Eye (tissue), 1 donor: ENCODE measurements around the gene IL21R.
"Not testable (repeated sequence)": the region's sequence is repeated elsewhere in the genome, so short reads cannot be mapped to it uniquely, and the experiment has no call there.

Experiments used
- DNase-seq: peaks from one replicate; pipeline ENCODE4 v3.0.0-alpha.2; 2015

The IL21R gene

DNA sequence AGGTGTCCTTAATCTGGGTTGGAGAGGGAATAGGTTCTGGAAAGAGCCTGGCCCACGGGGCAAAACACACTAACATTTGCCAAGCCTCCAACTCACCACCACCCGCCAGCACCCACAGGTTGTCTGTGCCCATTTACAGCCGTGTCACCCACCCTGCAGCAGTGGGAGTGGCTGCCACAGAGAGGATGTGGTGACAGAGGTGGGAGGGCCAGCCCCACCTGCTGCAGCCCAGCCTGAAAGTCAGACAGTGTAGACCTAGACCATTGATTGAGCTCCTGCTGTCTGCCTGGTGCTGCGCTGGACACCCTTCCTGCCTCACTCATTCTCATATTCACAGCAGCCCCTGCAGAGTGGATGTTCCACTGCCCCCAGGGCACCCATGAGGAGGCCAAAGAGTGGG is 44.7 kb downstream of the IL21R start:
- no peak for DNase-seq

DNA sequence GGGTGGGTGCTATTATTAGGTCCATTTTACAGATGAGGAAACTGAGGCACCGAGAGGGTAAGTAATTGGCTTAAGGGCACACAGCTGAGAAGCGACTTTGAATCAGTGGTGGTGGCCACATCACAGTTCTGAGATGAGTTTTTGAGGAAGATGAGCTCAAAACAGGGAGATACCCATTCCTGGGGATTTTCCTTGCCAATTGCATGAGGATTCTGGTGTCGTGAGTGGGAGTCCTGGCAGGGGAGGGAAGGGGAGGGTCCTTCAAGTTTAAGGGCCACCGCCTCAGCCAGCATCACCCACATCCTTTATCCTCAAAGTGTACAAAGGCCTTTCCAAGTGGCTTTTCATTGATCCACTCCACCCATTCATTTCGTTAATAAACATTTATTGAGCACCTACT is 45.3 kb downstream of the IL21R start:
- DNase-seq: no peak

DNA sequence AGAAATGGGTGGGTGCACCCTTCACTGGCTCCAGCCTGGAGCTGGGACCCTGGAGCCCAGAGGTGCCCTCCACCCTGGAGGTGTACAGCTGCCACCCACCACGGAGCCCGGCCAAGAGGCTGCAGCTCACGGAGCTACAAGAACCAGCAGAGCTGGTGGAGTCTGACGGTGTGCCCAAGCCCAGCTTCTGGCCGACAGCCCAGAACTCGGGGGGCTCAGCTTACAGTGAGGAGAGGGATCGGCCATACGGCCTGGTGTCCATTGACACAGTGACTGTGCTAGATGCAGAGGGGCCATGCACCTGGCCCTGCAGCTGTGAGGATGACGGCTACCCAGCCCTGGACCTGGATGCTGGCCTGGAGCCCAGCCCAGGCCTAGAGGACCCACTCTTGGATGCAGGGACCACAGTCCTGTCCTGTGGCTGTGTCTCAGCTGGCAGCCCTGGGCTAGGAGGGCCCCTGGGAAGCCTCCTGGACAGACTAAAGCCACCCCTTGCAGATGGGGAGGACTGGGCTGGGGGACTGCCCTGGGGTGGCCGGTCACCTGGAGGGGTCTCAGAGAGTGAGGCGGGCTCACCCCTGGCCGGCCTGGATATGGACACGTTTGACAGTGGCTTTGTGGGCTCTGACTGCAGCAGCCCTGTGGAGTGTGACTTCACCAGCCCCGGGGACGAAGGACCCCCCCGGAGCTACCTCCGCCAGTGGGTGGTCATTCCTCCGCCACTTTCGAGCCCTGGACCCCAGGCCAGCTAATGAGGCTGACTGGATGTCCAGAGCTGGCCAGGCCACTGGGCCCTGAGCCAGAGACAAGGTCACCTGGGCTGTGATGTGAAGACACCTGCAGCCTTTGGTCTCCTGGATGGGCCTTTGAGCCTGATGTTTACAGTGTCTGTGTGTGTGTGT is 46.8 kb downstream of the IL21R start:
- peak; percentile 16 for DNase-seq

DNA sequence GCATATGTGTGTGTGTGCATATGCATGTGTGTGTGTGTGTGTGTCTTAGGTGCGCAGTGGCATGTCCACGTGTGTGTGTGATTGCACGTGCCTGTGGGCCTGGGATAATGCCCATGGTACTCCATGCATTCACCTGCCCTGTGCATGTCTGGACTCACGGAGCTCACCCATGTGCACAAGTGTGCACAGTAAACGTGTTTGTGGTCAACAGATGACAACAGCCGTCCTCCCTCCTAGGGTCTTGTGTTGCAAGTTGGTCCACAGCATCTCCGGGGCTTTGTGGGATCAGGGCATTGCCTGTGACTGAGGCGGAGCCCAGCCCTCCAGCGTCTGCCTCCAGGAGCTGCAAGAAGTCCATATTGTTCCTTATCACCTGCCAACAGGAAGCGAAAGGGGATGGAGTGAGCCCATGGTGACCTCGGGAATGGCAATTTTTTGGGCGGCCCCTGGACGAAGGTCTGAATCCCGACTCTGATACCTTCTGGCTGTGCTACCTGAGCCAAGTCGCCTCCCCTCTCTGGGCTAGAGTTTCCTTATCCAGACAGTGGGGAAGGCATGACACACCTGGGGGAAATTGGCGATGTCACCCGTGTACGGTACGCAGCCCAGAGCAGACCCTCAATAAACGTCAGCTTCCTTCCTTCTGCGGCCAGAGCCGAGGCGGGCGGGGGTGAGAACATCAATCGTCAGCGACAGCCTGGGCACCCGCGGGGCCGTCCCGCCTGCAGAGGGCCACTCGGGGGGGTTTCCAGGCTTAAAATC is 47.6 kb downstream of the IL21R start:
- no peak for DNase-seq

GRCh38 chr16:27450196-27450549 is 48.2 kb downstream of the IL21R start:
- no peak for DNase-seq

- DNase-seq: no peak
These were observed 50.9 kb downstream of the IL21R start for GRCh38 chr16:27452569-27453493.

GRCh38 chr16:27453494-27453825 is 51.5 kb downstream of the IL21R start:
- DNase-seq: no peak

DNA sequence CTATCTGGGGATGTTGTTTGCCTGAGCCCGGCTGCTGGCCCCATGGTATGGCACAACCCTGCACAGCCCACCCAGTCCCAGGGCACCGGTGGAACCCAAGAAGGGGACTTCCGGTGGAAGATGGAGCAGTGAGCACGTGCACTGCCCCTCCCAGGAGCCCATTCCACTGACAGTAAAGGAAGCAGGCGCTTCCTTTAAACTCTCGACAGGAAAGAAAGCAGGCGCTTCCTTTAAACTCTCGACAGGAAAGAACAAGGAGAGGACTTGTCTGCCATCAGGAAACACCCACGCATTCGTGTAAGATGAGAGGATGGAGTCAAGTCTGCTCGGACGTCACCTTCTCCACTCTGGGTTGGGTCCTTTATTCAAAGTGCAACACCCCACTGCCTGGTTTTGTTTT is 53.7 kb downstream of the IL21R start:
- no peak for DNase-seq

GRCh38 chr16:27457605-27457900 is 55.6 kb downstream of the IL21R start:
- DNase-seq: not testable (repeated sequence)

DNA sequence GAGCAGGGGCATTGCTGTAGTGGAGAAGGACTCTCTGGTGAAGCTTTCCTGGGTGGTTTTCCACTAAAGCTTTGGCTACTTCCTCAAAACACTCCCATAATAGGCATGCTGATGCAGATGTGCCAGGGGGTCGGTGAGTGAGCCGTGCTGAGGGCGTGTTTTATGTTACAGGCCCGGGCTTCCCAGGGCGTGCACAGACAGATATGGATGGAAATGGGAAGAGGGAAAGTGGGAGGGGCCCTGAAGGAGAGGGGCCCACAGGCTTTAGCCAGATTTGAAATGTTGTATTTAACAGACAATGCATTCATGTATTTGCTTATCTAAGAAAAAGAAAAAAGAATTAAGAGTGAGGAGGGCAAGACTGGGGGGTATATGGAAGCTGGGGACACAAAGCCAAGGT is 56.3 kb downstream of the IL21R start:
- DNase-seq: peak; percentile 27

DNA sequence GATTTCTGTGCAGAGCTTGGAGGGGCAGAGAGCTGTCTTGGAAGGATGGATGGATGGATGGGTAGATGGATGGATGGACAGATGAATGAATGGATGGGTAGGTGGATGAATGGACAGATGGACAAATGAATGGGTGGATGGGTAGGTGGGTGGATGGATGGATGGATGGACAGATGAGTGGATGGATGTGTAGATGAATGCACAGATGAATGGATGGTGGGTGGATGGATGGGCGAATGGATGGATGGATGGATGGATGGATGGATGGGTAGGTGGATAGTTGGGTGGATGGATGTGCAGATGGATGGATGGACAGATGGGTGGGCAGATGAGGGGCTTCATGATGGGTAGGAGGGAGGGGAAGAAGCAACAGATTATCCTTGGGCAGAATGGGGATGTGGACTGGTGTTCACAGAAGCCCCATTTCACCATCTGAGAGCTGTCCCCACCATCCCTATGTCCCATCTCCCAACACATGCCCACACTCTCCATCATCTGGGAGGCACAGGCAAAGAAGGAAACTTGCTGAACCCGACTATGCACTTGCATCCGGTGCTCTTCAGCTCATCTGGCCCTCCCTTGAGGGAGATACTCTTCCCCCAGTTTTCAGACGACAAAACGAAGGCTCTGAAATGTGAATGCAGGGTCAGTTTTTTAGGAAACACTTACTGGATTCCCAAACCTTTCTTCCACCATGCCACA is 57.2 kb downstream of the IL21R start:
- no peak for DNase-seq

DNA sequence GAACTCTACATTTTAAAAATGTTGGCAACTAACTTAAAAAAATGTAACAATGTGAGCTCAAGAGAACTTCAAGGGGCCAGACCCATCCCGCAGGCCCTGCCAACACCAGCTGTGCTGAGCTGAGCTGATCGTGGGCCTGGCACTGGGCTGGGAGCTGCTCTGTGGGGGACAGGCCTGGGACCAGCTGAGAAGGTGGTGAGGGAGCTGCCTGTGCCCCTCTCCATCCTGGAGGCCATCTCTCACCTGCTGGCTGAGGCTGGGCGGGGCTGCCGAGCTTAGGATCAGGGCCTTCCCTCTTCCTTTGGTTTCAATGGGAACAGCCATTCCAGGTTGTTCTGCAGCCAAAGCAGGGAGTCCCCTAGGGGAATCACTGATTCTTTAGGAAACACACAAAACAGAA is 58.2 kb downstream of the IL21R start:
- no peak for DNase-seq

- no peak for DNase-seq
These were observed 58.9 kb downstream of the IL21R start for GRCh38 chr16:27460663-27461482.

DNA sequence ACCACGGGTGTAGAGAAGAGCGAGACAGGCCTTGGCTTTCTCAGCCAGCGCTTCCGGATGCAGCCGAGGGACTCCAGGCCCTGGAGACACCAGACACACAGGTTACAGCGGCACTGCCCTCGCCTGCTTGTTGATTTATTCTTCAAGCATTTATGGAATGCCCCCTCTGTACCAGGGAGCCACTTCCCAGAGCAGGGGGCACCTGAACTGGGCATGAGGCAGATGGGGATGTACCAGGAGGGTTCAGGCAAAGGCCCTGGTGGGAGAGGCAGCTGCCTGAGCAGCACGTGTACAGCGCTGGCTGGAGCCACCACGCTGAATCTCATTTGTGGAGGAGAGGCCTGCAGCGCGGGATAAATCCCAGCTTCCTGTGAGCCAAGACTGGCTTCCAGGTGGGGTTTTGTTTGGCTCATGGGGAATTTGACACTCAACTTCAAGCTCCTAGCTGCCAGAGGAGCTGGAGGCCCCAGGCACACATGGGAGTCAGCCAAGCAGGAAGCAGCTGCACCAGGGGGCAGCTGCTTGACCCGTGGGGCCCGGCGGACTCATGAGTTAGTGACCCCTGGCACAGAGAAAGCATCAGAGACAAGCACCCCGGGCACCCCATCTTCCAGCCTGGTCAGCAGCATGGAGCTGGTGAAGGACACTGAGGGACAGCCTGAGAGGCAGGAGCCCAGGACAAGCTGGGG is 59.7 kb downstream of the IL21R start:
- no peak for DNase-seq

GRCh38 chr16:27462200-27462845 is 60.3 kb downstream of the IL21R start:
- no peak for DNase-seq

DNA sequence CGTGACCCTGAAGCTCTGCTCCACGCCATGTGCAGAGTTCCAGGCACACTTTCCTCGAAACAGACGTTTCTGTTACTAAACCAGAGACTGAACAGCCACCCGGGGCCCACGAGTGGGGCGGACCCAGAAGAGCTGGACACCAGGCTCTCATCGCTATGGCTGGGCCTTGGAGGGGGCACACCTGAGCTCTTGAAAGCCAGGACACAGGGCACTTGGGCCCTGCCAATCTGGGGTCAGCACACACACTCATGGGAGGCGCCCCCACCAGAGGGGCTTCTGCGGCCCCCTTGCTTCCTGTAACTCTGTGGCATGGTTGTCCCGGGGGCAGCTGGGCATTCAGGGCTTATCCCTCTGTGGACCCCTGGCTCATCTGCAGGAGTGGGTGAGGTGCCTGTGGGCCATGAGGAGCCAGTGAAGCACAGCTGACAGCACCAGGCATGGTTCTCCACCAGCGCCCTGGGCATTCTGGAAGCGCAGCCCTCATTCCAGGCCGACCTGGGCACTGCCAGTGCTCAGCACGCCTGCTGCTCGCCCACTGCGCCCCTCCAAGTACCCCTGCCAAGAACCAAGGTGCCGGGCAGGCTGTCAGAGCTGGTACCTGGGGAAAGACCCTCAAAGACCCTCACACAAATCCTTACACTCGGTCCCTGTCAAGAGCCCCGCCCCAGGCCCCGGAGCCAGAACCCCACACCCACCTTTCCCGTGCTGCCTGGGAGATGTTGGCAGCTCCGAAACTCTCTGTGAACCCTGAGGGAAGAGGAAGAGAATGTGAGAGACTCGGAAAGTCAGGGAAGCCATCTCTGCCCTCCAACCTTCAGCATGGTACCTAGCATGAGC is 61.1 kb downstream of the IL21R start:
- DNase-seq: no peak

DNA sequence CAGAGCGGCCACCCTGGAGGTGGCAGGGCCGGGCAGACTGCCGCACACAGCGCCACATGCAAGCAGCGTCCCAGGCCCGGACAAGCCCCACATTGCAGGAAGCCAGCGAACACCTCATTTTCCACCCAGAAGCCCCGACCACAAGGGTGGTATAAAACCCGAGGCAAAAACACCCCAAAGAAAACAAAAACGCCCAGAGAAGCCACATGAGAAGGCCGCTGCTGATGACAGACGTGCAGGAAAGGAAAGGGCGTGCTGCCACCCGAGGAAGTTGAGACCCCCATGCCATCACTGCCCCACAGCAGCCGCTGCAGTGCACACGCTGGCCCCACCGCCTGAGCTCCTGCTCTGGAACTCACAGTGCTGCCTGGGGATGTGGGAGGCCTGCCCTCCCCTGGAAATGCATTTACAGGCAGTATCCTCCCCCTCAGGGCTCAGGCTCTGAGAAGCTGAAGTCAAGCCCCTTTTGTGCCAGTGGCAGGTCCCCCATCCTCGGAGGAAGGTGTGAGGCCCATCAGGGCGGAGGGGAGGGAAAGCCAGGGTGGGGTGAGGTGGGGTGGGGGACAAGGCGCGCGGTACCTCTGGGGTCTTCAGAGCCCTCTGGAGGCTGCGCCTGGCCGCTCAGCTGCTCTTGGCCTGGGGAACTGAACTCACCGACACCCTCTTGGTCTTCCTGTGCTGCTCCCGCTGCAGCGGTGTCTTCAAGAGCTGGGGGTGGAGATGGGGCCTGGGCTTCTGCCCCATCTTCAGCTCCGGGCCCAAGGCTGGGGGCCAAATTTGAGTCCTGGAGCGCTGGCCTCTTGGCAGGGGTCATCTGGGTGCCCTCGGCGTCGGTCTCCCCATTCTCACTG is 62.0 kb downstream of the IL21R start:
- DNase-seq: no peak

GRCh38 chr16:27464626-27465482 is 62.9 kb downstream of the IL21R start:
- DNase-seq: no peak
